K562 (cell line): Measurements from ENCODE around the gene SFMBT2. TPM values are rescaled to one million over a fixed set of nuclear protein-coding genes. Genes with fewer than 3 reads are reported as not detected.

ENCODE experiments used
- ATAC-seq: fragments of 200-7000 bp; cut with Tn5 transposase; 3 replicates; pipeline ENCODE4 v1.9.1; 2020; ENCODE audit warnings: moderate library complexity
- BruUV-seq: library from RNA; stranded (reverse); fragments of 400-500 nt; replicated peaks from 2 replicates; lab custom pipeline; 2021; lab: Mats Ljungman, UMichigan
- CTCF ChIA-PET: fragments of 300-600 bp; formaldehyde crosslinking; extraction: SDS; loops from one replicate; lab custom pipeline; 2021; ENCODE audit warnings: low intra/inter-chr PET ratio; lab: Yijun Ruan, JAX
- POLR2A ChIA-PET: fragments of 300-600, 350-650 bp; sonication (Branson Sonifier 250); formaldehyde crosslinking; extraction: SDS; loops from one replicate; lab custom pipeline; 2021; ENCODE audit warnings: antibody characterized with exemption, inconsistent platforms; lab: Yijun Ruan, JAX
- DNase-seq, 4 experiments: peaks; one replicate each; pipeline versions ENCODE4 v3.0.0 to v3.0.0-alpha.2; 2011 to 2018; ENCODE audit warnings: low spot score in 3 of 4, mixed read lengths in 3 of 4; ENCODE audit errors: extremely low read depth in 1 of 4
- FAIRE-seq: peaks from 2 replicates; lab custom pipeline; 2011; peaks lifted over from hg19 to GRCh38; lab: Jason Lieb, UNC
- H2AFZ ChIP-seq: 2 replicates; pipeline ENCODE4 v1.6.0; 2011; ENCODE audit warnings: low read depth, low read length, control low read depth, inconsistent platforms
- H3K27ac ChIP-seq: fragments of 200-600 bp; 3 replicates; pipeline ENCODE4 v1.8.0; 2011; ENCODE audit warnings: low read depth, mild to moderate bottlenecking, control low read depth, inconsistent platforms, low read length, moderate library complexity, mixed read lengths; ENCODE audit errors: extremely low read depth
- H3K27me3 ChIP-seq, 2 experiments: fragments of 300-600 bp in 1 of 2; 2 replicates in 1 of 2; 3 replicates in 1 of 2; pipeline versions ENCODE4 v1.6.0 to v1.8.0; 2011; ENCODE audit warnings: inconsistent platforms in 2 of 2, low read length in 2 of 2, mild to moderate bottlenecking in 1 of 2, mixed read lengths in 1 of 2, moderate library complexity in 1 of 2; ENCODE audit not compliant: control insufficient read depth in 2 of 2, insufficient read depth in 2 of 2
- H3K36me3 ChIP-seq: fragments of 300-600 bp; 3 replicates; pipeline ENCODE4 v1.8.0; 2011; ENCODE audit warnings: mild to moderate bottlenecking, low read length, inconsistent platforms; ENCODE audit not compliant: control insufficient read depth, insufficient read depth
- H3K4me1 ChIP-seq, 2 experiments: fragments of 200-600 bp in 1 of 2; replicated peaks in 1 of 2; 2 replicates in 1 of 2; 3 replicates in 1 of 2; pipeline versions ENCODE4 v1.5.1 to v1.8.0; 2011; ENCODE audit warnings: inconsistent platforms in 2 of 2, low read length in 2 of 2, mild to moderate bottlenecking in 1 of 2, mixed read lengths in 1 of 2, moderate library complexity in 1 of 2; ENCODE audit not compliant: control insufficient read depth in 2 of 2, insufficient read depth in 2 of 2
- H3K4me2 ChIP-seq: 2 replicates; pipeline ENCODE4 v1.6.1; 2011; ENCODE audit warnings: low read length, control low read depth, inconsistent platforms, mixed read lengths; ENCODE audit not compliant: insufficient read depth
- H3K4me3 ChIP-seq: fragments of 200-600 bp; sonication (generic), shearing (Covaris generic); 2 replicates; pipeline ENCODE4 v1.5.1; 2016; ENCODE audit warnings: control low read depth, inconsistent platforms
- H3K79me2 ChIP-seq: fragments of 200-600 bp; 3 replicates; pipeline ENCODE4 v1.8.0; 2011; ENCODE audit warnings: low read length, inconsistent platforms; ENCODE audit not compliant: control insufficient read depth, insufficient read depth
- H3K9ac ChIP-seq, 2 experiments: 2 replicates each; pipeline versions ENCODE4 v1.6.0 to v1.6.1; 2011; ENCODE audit warnings: low read depth in 2 of 2, low read length in 2 of 2, control low read depth in 1 of 2, inconsistent platforms in 1 of 2, mild to moderate bottlenecking in 1 of 2, mixed read lengths in 1 of 2; ENCODE audit not compliant: insufficient read depth in 1 of 2
- H3K9me1 ChIP-seq: one replicate; pipeline ENCODE4 v1.6.0; 2011; ENCODE audit warnings: inconsistent platforms, mild to moderate bottlenecking, low read length, moderate library complexity; ENCODE audit not compliant: control insufficient read depth, insufficient read depth
- H3K9me3 ChIP-seq: replicated peaks from 2 replicates; pipeline ENCODE4 v1.5.1; 2011; ENCODE audit warnings: low read depth, low read length, inconsistent platforms; ENCODE audit not compliant: control insufficient read depth, insufficient read depth
- H4K20me1 ChIP-seq: replicated peaks from 2 replicates; pipeline ENCODE4 v1.6.1; 2011; ENCODE audit warnings: low read length, inconsistent platforms, mixed read lengths; ENCODE audit not compliant: control insufficient read depth, insufficient read depth
- BACH1 ChIP-seq: fragments of 200-800 bp; sonication (Bioruptor generic); IDR thresholded peaks from 2 replicates; pipeline ENCODE4 v1.6.1; 2016; ENCODE audit warnings: missing genetic modification characterization, missing compliant biosample characterization
- CXXC5 ChIP-seq: fragments of 250-450 bp; sonication (Bioruptor Pico); IDR thresholded peaks from 2 replicates; pipeline ENCODE4 v1.8.0; 2022; ENCODE audit warnings: inconsistent platforms, mild to moderate bottlenecking, moderate library complexity
- DMBX1 ChIP-seq: fragments of 250-450 bp; sonication (Bioruptor Pico); IDR thresholded peaks from 2 replicates; pipeline ENCODE4 v1.8.0; 2022; ENCODE audit warnings: inconsistent platforms, mild to moderate bottlenecking, moderate library complexity, borderline replicate concordance
- ESRRA ChIP-seq: fragments of 450-650 bp; IDR thresholded peaks from 2 replicates; pipeline ENCODE4 v1.6.1; 2014; ENCODE audit warnings: low read depth, mild to moderate bottlenecking, moderate library complexity, borderline replicate concordance
- NCOR1 ChIP-seq: fragments of 450-650 bp; IDR thresholded peaks from 2 replicates; pipeline ENCODE4 v1.6.1; 2016; ENCODE audit warnings: mild to moderate bottlenecking, moderate library complexity
- PTTG1 ChIP-seq: fragments of 450-650 bp; IDR thresholded peaks from 2 replicates; pipeline ENCODE4 v1.6.1; 2016; ENCODE audit warnings: low read depth, mild to moderate bottlenecking, missing genetic modification characterization, missing compliant biosample characterization
- RFX1 ChIP-seq: fragments of 450-650 bp; IDR thresholded peaks from 2 replicates; pipeline ENCODE4 v1.6.1; 2016; ENCODE audit warnings: mild to moderate bottlenecking, moderate library complexity
- SRSF3 ChIP-seq: fragments of 200-400 bp; formaldehyde crosslinking; IDR thresholded peaks from 2 replicates; pipeline ENCODE4 v1.6.1; 2016; ENCODE audit warnings: mild to moderate bottlenecking, low read length, moderate library complexity; ENCODE audit not compliant: insufficient read depth
- TRIM24 ChIP-seq, 2 experiments: fragments of 450-650 bp; IDR thresholded peaks; 2 replicates each; pipeline ENCODE4 v1.6.1; 2016
- WGBS: fragments of 100-300 bp; shearing (Covaris generic); methylation state at CpG from one replicate; pipeline ENCODE4 v1.1.6; 2016; ENCODE audit warnings: low coverage, mixed read lengths; ENCODE audit not compliant: insufficient coverage; ENCODE audit errors: missing lambda C conversion rate; 5-methylcytosine and 5-hydroxymethylcytosine counted together
- in situ Hi-C: fragments of 300-500 bp; cut with MboI; formaldehyde crosslinking; loops from 4 replicates; pipeline ENCODE4 v1.15.0; 2018; ENCODE audit warnings: inconsistent platforms, mixed read lengths
- intact Hi-C: fragments of 100-400 bp; cut with micrococcal nuclease; formaldehyde crosslinking; loops from 2 replicates; pipeline ENCODE4 v1.14.2; 2022
- polyA plus RNA-seq, 8 experiments: library from polyadenylated mRNA; depleted of rRNA in 4 of 8; stranded (reverse) in 5 of 8; unstranded in 3 of 8; fragments of >200 nt; fragmentation: Nextera tagmentation in 2 of 8; fragmentation: Illumina TruSeq in 1 of 8; extraction: Ambion mirVana in 2 of 8; extraction: Trizol in 1 of 8; gene quantifications; 2 replicates each; pipeline versions ENCODE4 v1.2.1 to v1.2.3, GENCODE V29; 2011 to 2014; ENCODE audit warnings: inconsistent platforms in 1 of 8, missing spikeins in 1 of 8
- total RNA-seq, 7 experiments: library from RNA; depleted of rRNA in 6 of 7; stranded (reverse); fragments of >200 nt in 6 of 7; fragmentation: Illumina TruSeq in 2 of 7; extraction: Trizol in 2 of 7; gene quantifications; 2 replicates each; pipeline versions ENCODE4 v1.2.1 to v1.2.3, GENCODE V29; 2011 to 2021; ENCODE audit warnings: low replicate concordance in 1 of 7
- TF ChIP-seq, protein P1 (sequence below): fragments of 250-450 bp; sonication (Bioruptor Pico); IDR thresholded peaks from 2 replicates; pipeline ENCODE4 v1.5.0; 2021
- TF ChIP-seq, protein P2 (sequence below), 2 experiments: fragments of 450-650 bp in 1 of 2; sonication (generic) in 1 of 2; formaldehyde crosslinking in 1 of 2; IDR thresholded peaks in 1 of 2; conservative IDR thresholded peaks in 1 of 2; 2 replicates each; pipeline versions ENCODE4 v1.6.1 to v1.8.1; 2016 to 2023; ENCODE audit warnings: mild to moderate bottlenecking in 2 of 2, moderate library complexity in 2 of 2, inconsistent platforms in 1 of 2, missing genetic modification reagents in 1 of 2
- TF ChIP-seq, protein P3 (sequence below), 2 experiments: IDR thresholded peaks; 2 replicates each; pipeline ENCODE4 v1.6.1; 2012; ENCODE audit warnings: improper control_type of control experiment in 2 of 2, low read depth in 2 of 2, low read length in 2 of 2, borderline replicate concordance in 1 of 2
- TF ChIP-seq, protein P4 (sequence below): sonication (generic); formaldehyde crosslinking; IDR thresholded peaks from 2 replicates; pipeline ENCODE4 v1.4.0; 2020; ENCODE audit warnings: mild to moderate bottlenecking, missing genetic modification reagents

Gene SFMBT2
- total and polyA plus RNA-seq, 9 of the 15 experiments (the other 6 are each of a cell fraction or from before 2014, with no cell fraction given), result 1.2 to 13.6 (median 7.6) TPM

DNA sequence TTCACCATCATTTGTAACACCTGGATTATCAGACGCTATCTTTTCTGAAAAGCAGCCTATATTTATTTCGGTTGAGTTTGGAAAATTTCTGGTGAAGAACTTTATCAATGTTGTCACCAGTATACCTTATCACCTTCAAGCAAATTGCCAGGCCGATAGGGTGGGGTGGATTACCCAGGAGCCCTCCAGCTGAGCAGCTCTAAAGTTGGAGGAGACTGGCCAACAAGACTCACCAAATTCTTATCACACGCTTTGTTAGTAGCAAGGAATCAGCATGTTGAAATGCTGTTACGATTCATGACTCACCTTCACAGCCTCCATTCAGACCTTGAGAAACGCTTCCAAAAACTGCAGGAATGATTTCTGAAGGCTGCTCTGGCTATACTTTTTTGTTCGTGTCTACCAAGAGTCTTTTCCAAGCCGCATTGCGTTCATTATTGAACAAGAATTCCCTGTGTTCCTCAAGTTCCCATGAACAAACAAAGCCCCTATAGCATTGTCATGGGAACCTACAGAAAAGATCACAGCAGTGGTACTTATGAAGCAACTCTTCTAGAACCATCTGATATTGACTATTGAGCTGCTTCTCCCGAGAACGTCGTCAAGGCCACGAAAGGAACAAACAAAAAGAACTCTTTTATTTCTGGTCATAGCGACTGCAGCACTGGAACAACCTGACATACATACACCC lies 291.4 kb downstream of the SFMBT2 start:
- H3K4me3 ChIP-seq, result no peak overlapping the region
- H3K36me3 ChIP-seq, result no peaks in the 10 kb centered on the region
- peak overlapping the region; percentile 43; the same call in 2 of the 3 replicates for H3K27ac ChIP-seq
- WGBS, result 6% methylated on average over 14 of the region's 14 CpGs
- no TSS peak for BruUV-seq
- H3K27me3 ChIP-seq, result no peaks in the 10 kb centered on the region
- no peaks in the 10 kb centered on the region for H3K79me2 ChIP-seq
- POLR2A ChIA-PET, result interaction anchor here (1.3 kb wide), 1 partner anchor 10 kb away, joined by 3 read pairs; no protein-coding TSS in a partner anchor
- intact Hi-C loops, result loop anchor here (5.0 to 10.0 kb wide), 2 partner anchors 135 to 288 kb away; no protein-coding TSS in a partner anchor
- peak overlapping the region; percentile 39 for H3K4me2 ChIP-seq
- FAIRE-seq (peak; percentile 89), ATAC-seq (peak; percentile 82), DNase-seq (peak; percentile 71 to 81 (median 78))
- in situ Hi-C loops, result loop anchor here (5.0 kb wide), 1 partner anchor 288 kb away; no protein-coding TSS in a partner anchor
- H3K9me1 ChIP-seq, result no peaks in the 10 kb centered on the region
- 0 out of 4 replicates have a peak overlapping the region, but pooled peaks of 1 of the 2 experiments have one; percentile 1 for H3K9ac ChIP-seq
- H4K20me1 ChIP-seq, result no peaks in the 10 kb centered on the region
- peaks cover 0 to 13% of the 10 kb centered on the region in 2 experiments; a peak in 2 of 5 replicates for H3K4me1 ChIP-seq
- peak overlapping the region; percentile 67 for H2AFZ ChIP-seq
- H3K9me3 ChIP-seq, result no peaks in the 10 kb centered on the region
- CTCF ChIA-PET, result no interaction called here
- TF ChIP-seq, protein P1, sequence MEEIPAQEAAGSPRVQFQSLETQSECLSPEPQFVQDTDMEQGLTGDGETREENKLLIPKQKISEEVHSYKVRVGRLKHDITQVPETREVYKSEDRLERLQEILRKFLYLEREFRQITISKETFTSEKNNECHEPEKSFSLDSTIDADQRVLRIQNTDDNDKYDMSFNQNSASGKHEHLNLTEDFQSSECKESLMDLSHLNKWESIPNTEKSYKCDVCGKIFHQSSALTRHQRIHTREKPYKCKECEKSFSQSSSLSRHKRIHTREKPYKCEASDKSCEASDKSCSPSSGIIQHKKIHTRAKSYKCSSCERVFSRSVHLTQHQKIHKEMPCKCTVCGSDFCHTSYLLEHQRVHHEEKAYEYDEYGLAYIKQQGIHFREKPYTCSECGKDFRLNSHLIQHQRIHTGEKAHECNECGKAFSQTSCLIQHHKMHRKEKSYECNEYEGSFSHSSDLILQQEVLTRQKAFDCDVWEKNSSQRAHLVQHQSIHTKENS, result no peak
- TF ChIP-seq ESRRA (0 out of 2 replicates have a peak, but pooled peaks have one; percentile 31), SRSF3 (no peak), RFX1 (peak; percentile 56), NCOR1 (peak; percentile 58; the same call in 1 of the 2 replicates), CXXC5 (CRISPR knock-in tag) (0 out of 2 replicates have a peak, but pooled peaks have one; percentile 9), TRIM24 (IDR thresholded peaks at IDR 0.05) (peak in 1 of 2 experiments; percentile 50; a peak in 2 of 4 replicates), BACH1 (tag) (no peak), DMBX1 (CRISPR knock-in tag) (no peak), PTTG1 (tag) (no peak)
- TF ChIP-seq, protein P2, sequence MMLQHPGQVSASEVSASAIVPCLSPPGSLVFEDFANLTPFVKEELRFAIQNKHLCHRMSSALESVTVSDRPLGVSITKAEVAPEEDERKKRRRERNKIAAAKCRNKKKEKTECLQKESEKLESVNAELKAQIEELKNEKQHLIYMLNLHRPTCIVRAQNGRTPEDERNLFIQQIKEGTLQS (IDR thresholded peaks at IDR 0.05), result peak; percentile 70
- TF ChIP-seq, protein P2 (CRISPR knock-in tag; conservative IDR thresholded peaks at IDR 0.05), result no peak
- TF ChIP-seq, protein P3, sequence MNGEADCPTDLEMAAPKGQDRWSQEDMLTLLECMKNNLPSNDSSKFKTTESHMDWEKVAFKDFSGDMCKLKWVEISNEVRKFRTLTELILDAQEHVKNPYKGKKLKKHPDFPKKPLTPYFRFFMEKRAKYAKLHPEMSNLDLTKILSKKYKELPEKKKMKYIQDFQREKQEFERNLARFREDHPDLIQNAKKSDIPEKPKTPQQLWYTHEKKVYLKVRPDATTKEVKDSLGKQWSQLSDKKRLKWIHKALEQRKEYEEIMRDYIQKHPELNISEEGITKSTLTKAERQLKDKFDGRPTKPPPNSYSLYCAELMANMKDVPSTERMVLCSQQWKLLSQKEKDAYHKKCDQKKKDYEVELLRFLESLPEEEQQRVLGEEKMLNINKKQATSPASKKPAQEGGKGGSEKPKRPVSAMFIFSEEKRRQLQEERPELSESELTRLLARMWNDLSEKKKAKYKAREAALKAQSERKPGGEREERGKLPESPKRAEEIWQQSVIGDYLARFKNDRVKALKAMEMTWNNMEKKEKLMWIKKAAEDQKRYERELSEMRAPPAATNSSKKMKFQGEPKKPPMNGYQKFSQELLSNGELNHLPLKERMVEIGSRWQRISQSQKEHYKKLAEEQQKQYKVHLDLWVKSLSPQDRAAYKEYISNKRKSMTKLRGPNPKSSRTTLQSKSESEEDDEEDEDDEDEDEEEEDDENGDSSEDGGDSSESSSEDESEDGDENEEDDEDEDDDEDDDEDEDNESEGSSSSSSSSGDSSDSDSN (IDR thresholded peaks at IDR 0.05; ENCODE audit: borderline replicate concordance in 1 of 2, low read depth in 2 of 2, low read length in 2 of 2), result no peak
- TF ChIP-seq, protein P4, sequence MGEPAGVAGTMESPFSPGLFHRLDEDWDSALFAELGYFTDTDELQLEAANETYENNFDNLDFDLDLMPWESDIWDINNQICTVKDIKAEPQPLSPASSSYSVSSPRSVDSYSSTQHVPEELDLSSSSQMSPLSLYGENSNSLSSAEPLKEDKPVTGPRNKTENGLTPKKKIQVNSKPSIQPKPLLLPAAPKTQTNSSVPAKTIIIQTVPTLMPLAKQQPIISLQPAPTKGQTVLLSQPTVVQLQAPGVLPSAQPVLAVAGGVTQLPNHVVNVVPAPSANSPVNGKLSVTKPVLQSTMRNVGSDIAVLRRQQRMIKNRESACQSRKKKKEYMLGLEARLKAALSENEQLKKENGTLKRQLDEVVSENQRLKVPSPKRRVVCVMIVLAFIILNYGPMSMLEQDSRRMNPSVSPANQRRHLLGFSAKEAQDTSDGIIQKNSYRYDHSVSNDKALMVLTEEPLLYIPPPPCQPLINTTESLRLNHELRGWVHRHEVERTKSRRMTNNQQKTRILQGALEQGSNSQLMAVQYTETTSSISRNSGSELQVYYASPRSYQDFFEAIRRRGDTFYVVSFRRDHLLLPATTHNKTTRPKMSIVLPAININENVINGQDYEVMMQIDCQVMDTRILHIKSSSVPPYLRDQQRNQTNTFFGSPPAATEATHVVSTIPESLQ, result 0 out of 2 replicates have a peak, but pooled peaks have one; percentile 66
